Measurements from ENCODE around the gene CPNE8.

The CPNE8 gene

DNA sequence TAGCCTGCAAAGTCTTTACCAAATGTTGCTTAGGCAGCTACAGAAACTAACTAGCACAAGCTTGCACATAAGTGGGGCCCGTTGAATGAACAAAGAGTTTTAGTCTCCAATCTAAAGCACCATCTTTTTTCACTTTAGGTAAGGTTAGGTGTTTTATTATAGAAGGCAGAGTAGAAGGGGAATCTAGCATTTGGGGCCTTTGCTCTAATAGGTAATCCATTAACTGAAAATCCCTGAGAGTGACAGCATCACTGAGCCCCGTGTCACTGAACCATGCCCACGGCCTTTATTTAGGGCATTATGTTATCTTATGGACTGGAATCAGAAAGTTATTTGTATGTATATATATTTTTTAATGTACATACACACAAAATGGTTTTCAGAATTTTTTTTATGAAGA, 25.1 kb downstream of the CPNE8 start:
- TF ChIP-seq YY1 (IDR thresholded peaks at IDR 0.05; ENCODE audit: low read depth) (no peak), CEBPB (IDR thresholded peaks at IDR 0.05) (no peak), FOXM1 (IDR thresholded peaks at IDR 0.05; ENCODE audit: borderline replicate concordance, low read depth) (no peak), TEAD4 (IDR thresholded peaks at IDR 0.05) (no peak), RAD21 (IDR thresholded peaks at IDR 0.05; ENCODE audit: low read depth) (no peak), EGR1 (IDR thresholded peaks at IDR 0.05) (no peak), TCF12 (IDR thresholded peaks at IDR 0.05; ENCODE audit: low read depth) (no peak), CREB1 (IDR thresholded peaks at IDR 0.05; ENCODE audit: low read depth) (no peak), TAF1 (IDR thresholded peaks at IDR 0.05; ENCODE audit: low read depth) (no peak), EP300 (IDR thresholded peaks at IDR 0.05; ENCODE audit: borderline replicate concordance) (no peak), ZBTB7A (IDR thresholded peaks at IDR 0.05; ENCODE audit: low read depth) (no peak), NFIC (IDR thresholded peaks at IDR 0.05) (no peak)
- TF ChIP-seq, protein P1, sequence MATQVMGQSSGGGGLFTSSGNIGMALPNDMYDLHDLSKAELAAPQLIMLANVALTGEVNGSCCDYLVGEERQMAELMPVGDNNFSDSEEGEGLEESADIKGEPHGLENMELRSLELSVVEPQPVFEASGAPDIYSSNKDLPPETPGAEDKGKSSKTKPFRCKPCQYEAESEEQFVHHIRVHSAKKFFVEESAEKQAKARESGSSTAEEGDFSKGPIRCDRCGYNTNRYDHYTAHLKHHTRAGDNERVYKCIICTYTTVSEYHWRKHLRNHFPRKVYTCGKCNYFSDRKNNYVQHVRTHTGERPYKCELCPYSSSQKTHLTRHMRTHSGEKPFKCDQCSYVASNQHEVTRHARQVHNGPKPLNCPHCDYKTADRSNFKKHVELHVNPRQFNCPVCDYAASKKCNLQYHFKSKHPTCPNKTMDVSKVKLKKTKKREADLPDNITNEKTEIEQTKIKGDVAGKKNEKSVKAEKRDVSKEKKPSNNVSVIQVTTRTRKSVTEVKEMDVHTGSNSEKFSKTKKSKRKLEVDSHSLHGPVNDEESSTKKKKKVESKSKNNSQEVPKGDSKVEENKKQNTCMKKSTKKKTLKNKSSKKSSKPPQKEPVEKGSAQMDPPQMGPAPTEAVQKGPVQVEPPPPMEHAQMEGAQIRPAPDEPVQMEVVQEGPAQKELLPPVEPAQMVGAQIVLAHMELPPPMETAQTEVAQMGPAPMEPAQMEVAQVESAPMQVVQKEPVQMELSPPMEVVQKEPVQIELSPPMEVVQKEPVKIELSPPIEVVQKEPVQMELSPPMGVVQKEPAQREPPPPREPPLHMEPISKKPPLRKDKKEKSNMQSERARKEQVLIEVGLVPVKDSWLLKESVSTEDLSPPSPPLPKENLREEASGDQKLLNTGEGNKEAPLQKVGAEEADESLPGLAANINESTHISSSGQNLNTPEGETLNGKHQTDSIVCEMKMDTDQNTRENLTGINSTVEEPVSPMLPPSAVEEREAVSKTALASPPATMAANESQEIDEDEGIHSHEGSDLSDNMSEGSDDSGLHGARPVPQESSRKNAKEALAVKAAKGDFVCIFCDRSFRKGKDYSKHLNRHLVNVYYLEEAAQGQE (IDR thresholded peaks at IDR 0.05; ENCODE audit: low read depth), result no peak
- TF ChIP-seq, protein P2, sequence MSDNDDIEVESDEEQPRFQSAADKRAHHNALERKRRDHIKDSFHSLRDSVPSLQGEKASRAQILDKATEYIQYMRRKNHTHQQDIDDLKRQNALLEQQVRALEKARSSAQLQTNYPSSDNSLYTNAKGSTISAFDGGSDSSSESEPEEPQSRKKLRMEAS (IDR thresholded peaks at IDR 0.05), result no peak

DNA sequence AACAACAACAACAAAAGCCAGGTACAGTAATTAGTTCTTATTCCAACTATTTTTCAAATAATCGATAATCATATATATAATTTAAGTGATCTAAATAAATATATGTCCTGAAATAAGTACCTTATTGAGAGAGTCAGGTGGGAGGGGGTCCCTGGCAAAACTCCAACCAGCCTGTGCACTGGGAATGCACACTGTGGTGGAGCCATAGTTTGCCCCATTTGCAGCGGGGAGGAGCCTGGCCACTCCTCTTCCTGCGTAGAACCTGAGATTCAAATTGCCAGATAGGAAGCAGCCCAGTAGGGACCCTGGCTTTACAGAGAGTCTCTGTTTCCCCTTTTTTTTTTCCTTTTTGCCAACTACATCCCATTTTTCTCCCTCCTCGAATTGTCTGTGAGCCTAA, 26.4 kb downstream of the CPNE8 start:
- TF ChIP-seq, protein P3, sequence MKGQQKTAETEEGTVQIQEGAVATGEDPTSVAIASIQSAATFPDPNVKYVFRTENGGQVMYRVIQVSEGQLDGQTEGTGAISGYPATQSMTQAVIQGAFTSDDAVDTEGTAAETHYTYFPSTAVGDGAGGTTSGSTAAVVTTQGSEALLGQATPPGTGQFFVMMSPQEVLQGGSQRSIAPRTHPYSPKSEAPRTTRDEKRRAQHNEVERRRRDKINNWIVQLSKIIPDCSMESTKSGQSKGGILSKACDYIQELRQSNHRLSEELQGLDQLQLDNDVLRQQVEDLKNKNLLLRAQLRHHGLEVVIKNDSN (IDR thresholded peaks at IDR 0.05), result no peak
- TF ChIP-seq ZBTB7A (IDR thresholded peaks at IDR 0.05; ENCODE audit: low read depth) (no peak), EP300 (IDR thresholded peaks at IDR 0.05; ENCODE audit: borderline replicate concordance) (no peak), YY1 (IDR thresholded peaks at IDR 0.05; ENCODE audit: low read depth) (no peak), TAF1 (IDR thresholded peaks at IDR 0.05; ENCODE audit: low read depth) (no peak), CEBPB (IDR thresholded peaks at IDR 0.05) (no peak), FOXM1 (IDR thresholded peaks at IDR 0.05; ENCODE audit: borderline replicate concordance, low read depth) (no peak), NFIC (IDR thresholded peaks at IDR 0.05) (no peak), RAD21 (IDR thresholded peaks at IDR 0.05; ENCODE audit: low read depth) (no peak), TCF12 (IDR thresholded peaks at IDR 0.05; ENCODE audit: low read depth) (no peak), EGR1 (IDR thresholded peaks at IDR 0.05) (no peak), TEAD4 (IDR thresholded peaks at IDR 0.05) (no peak), CREB1 (IDR thresholded peaks at IDR 0.05; ENCODE audit: low read depth) (no peak)
- TF ChIP-seq, protein P2 (IDR thresholded peaks at IDR 0.05), result no peak
- TF ChIP-seq, protein P1 (IDR thresholded peaks at IDR 0.05; ENCODE audit: low read depth), result no peak

DNA sequence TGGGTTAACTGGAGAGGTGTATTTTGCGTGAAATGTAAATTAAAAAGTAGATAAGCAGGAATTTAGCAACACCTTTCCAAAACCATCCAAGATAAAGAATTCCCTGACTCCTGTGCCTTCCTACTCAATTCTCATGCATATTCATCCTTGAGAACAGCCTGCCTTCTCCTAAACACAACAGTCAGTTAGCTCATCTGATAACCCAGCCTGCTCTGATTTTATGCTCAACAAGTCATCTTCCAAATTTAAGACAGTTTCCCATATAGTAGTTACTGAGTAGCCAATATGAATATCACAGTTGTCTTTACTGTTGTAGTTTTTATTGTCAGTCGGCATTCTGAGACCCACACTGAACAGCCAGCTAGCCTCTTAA, 27.1 kb downstream of the CPNE8 start:
- TF ChIP-seq NFIC (IDR thresholded peaks at IDR 0.05) (no peak), TCF12 (IDR thresholded peaks at IDR 0.05; ENCODE audit: low read depth) (no peak)
- TF ChIP-seq, protein P3 (IDR thresholded peaks at IDR 0.05), result no peak

DNA sequence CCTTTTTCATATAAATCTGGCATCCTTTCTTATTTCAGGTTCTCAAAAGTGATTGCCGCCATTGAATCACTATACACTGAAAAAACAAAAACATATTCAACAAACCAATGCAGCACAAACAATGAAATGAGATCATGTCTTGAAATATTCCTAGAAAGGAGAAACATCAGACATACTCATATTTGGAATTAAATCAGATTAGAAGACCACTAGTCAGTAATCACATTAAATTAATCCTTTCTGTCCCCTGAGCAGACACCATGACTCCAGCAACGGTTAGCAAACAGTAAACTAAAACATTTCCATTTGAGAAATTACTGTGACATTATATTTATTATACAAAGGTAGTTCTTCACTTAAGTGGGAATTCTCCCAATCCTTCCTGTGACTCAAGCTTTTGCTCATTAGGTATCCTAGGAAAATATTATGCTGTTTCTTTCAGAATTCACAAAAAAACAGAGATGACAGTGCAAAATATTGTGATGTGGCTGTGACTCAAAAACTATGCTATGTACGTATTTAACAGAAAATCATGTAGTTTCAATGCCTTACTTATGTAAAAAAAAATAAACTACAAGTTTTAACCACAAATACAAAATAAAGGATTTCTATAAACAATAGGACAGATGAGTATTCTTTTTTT, 29.7 kb downstream of the CPNE8 start:
- TF ChIP-seq TAF1 (IDR thresholded peaks at IDR 0.05; ENCODE audit: low read depth) (no peak), EGR1 (IDR thresholded peaks at IDR 0.05) (no peak), NFIC (IDR thresholded peaks at IDR 0.05) (no peak), ZBTB7A (IDR thresholded peaks at IDR 0.05; ENCODE audit: low read depth) (no peak), FOXM1 (IDR thresholded peaks at IDR 0.05; ENCODE audit: borderline replicate concordance, low read depth) (no peak), TEAD4 (IDR thresholded peaks at IDR 0.05) (no peak)
- TF ChIP-seq, protein P2 (IDR thresholded peaks at IDR 0.05), result no peak

DNA sequence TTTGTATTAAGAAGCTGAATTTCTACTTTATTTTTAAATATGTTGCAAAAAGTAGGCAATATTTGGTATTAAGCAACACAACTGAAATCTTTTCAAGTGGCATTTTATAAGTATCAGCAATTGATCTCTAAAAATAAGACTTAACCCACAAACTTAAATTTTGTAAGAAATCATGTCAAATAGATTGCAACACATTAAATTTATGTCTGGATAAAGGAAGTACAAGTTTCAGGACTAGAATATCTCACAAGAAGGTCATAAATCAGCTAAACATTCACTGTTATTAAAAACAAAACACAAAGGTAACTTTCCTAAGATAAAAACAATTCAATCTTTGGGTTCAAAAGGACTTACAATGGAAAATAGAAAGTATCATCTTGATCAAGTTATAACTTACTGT, 32.8 kb downstream of the CPNE8 start:
- TF ChIP-seq FOXM1 (IDR thresholded peaks at IDR 0.05; ENCODE audit: borderline replicate concordance, low read depth) (no peak), EGR1 (IDR thresholded peaks at IDR 0.05) (no peak), TCF12 (IDR thresholded peaks at IDR 0.05; ENCODE audit: low read depth) (no peak), CREB1 (IDR thresholded peaks at IDR 0.05; ENCODE audit: low read depth) (no peak), YY1 (IDR thresholded peaks at IDR 0.05; ENCODE audit: low read depth) (no peak), EP300 (IDR thresholded peaks at IDR 0.05; ENCODE audit: borderline replicate concordance) (no peak), CEBPB (IDR thresholded peaks at IDR 0.05) (no peak), ZBTB7A (IDR thresholded peaks at IDR 0.05; ENCODE audit: low read depth) (no peak)
- TF ChIP-seq, protein P3 (IDR thresholded peaks at IDR 0.05), result no peak
- TF ChIP-seq, protein P1 (IDR thresholded peaks at IDR 0.05; ENCODE audit: low read depth), result no peak

Measured in Ishikawa (cell line).